ENCODE data around the gene SEMA6B. TPM values are rescaled to one million over a fixed set of nuclear protein-coding genes. Genes with fewer than 3 reads are reported as not detected.
A peak's percentile ranks its signal among the peaks of the same experiment; 100 is the strongest.
"Not testable (repeated sequence)": the region's sequence is repeated elsewhere in the genome, so short reads cannot be mapped to it uniquely, and the experiment has no call there.

Gene SEMA6B
- total RNA-seq, 1 donor = 6.0 TPM

DNA sequence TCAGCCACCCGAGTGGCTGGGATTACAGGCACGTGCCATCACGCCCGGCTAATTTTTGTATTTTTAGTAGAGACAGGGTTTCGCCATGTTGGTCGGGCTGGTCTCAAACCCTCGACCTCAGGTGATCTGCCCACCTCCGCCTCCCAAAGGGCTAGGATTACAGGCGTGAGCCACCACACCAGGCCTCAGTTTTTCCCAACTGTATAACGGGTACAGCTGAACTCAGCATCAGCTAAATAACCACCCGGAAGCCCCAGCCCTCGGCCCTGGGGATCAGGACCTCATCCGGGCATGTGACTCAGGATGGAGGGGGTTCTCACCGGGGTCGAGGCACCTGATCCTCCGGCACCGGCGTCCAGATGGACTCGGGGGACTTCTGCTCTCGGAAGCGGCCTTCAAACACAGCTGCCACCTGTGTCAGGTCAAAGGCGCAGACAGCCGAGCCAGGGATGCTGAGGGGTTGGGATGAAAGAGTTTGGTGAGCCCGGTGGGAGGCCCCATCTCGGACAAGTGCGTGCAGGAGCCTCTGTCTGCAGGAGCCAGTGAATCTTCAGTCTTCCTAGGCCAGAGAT is 8.9 kb downstream of the SEMA6B start:
- Histone ChIP-seq H3K27me3 (ENCODE audit: insufficient read depth, low read length) (no peaks in the 10 kb centered on the region), H3K4me1 (ENCODE audit: insufficient read depth, low read length) (peaks cover 6% of the 10 kb centered on the region), H3K9me3 (ENCODE audit: low read depth, low read length) (no peaks in the 10 kb centered on the region), H3K4me3 (ENCODE audit: low read length) (no peak overlapping the region)

GRCh38 chr19:4550018-4550417 is 9.5 kb downstream of the SEMA6B start:
- H3K4me1 ChIP-seq (ENCODE audit: insufficient read depth, low read length) = peaks cover 6% of the 10 kb centered on the region
- H3K9me3 ChIP-seq (ENCODE audit: low read depth, low read length) = no peaks in the 10 kb centered on the region
- H3K27me3 ChIP-seq (ENCODE audit: insufficient read depth, low read length) = no peaks in the 10 kb centered on the region
- H3K4me3 ChIP-seq (ENCODE audit: low read length) = no peak overlapping the region

- Histone ChIP-seq H3K27me3 (ENCODE audit: insufficient read depth, low read length) (no peaks in the 10 kb centered on the region), H3K9me3 (ENCODE audit: low read depth, low read length) (no peaks in the 10 kb centered on the region), H3K4me1 (ENCODE audit: insufficient read depth, low read length) (peaks cover 6% of the 10 kb centered on the region), H3K4me3 (ENCODE audit: low read length) (no peak overlapping the region)
Measured at GRCh38 chr19:4548238-4548584, 11.3 kb downstream of the SEMA6B start.

- H3K9me3 ChIP-seq (ENCODE audit: low read depth, low read length) = no peaks in the 10 kb centered on the region
- no peaks in the 10 kb centered on the region for H3K27me3 ChIP-seq (ENCODE audit: insufficient read depth, low read length)
- peaks cover 10% of the 10 kb centered on the region for H3K4me1 ChIP-seq (ENCODE audit: insufficient read depth, low read length)
- no peak overlapping the region for H3K4me3 ChIP-seq (ENCODE audit: low read length)
Measured at GRCh38 chr19:4547303-4548237, 11.9 kb downstream of the SEMA6B start.

GRCh38 chr19:4543842-4544647 is 15.4 kb downstream of the SEMA6B start:
- Histone ChIP-seq H3K9me3 (ENCODE audit: low read depth, low read length) (no peaks in the 10 kb centered on the region), H3K4me3 (ENCODE audit: low read length) (peak overlapping the region; percentile 36), H3K4me1 (ENCODE audit: insufficient read depth, low read length) (peaks cover 44% of the 10 kb centered on the region), H3K27me3 (ENCODE audit: insufficient read depth, low read length) (no peaks in the 10 kb centered on the region)

GRCh38 chr19:4542896-4543841 is 16.3 kb downstream of the SEMA6B start:
- Histone ChIP-seq H3K27me3 (ENCODE audit: insufficient read depth, low read length) (no peaks in the 10 kb centered on the region), H3K4me1 (ENCODE audit: insufficient read depth, low read length) (peaks cover 53% of the 10 kb centered on the region), H3K9me3 (ENCODE audit: low read depth, low read length) (no peaks in the 10 kb centered on the region), H3K4me3 (ENCODE audit: low read length) (peak overlapping the region; percentile 36)

DNA sequence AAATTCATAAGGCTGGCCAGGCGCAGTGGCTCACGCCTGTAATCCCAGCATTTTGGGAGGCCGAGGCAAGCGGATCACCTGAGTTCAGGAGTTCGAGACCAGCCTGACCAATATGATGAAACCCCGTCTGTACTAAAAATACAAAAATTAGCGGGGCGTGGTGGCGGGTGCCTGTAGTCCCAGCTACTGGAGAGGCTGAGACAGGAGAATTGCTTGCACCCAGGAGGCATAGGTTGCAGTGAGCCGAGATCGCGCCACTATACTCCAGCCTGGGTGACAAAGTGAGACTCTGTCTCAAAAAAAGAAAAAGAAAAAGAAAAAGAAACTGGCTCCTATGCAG is 17.7 kb downstream of the SEMA6B start:
- H3K9me3 ChIP-seq (ENCODE audit: low read depth, low read length); H3K27me3 ChIP-seq (ENCODE audit: insufficient read depth, low read length); H3K4me3 ChIP-seq (ENCODE audit: low read length): not testable (repeated sequence)
- H3K4me1 ChIP-seq (ENCODE audit: insufficient read depth, low read length) = peaks cover 52% of the 10 kb centered on the region

DNA sequence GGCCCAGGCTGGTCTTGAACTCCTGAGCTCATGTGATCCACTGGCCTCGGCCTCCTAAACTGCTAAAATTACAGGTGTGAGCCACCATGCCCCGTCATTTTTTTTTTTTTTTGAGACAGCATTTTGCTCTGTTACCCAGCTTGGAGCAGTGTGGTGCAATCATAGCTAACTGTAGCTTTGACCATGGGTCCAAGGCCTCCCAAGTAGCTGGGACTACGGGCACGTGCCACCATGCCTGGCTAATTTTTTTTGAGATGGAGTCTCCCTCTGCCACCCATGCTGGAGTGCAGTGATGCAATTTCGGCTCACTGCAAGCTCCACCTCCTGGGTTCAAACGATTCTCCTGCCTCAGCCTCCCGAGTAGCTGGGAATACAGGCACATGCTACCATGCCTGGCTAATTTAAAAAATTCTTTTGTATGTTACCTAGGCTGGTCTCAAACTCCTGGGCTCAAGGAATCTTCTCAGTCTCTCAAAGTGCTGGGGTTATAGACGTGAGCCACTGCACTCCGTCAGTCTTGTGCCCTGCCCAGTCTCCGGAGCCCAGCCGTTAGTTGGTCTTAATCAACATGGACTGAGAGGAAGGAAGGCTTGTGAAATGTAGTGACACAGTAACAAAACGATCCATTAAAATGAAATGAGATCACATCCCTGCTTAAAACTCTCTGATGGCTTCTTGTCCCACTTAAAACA is 18.2 kb downstream of the SEMA6B start:
- Histone ChIP-seq H3K4me3 (ENCODE audit: low read length) (no peak overlapping the region), H3K9me3 (ENCODE audit: low read depth, low read length) (no peaks in the 10 kb centered on the region), H3K4me1 (ENCODE audit: insufficient read depth, low read length) (peaks cover 57% of the 10 kb centered on the region), H3K27me3 (ENCODE audit: insufficient read depth, low read length) (no peaks in the 10 kb centered on the region)

DNA sequence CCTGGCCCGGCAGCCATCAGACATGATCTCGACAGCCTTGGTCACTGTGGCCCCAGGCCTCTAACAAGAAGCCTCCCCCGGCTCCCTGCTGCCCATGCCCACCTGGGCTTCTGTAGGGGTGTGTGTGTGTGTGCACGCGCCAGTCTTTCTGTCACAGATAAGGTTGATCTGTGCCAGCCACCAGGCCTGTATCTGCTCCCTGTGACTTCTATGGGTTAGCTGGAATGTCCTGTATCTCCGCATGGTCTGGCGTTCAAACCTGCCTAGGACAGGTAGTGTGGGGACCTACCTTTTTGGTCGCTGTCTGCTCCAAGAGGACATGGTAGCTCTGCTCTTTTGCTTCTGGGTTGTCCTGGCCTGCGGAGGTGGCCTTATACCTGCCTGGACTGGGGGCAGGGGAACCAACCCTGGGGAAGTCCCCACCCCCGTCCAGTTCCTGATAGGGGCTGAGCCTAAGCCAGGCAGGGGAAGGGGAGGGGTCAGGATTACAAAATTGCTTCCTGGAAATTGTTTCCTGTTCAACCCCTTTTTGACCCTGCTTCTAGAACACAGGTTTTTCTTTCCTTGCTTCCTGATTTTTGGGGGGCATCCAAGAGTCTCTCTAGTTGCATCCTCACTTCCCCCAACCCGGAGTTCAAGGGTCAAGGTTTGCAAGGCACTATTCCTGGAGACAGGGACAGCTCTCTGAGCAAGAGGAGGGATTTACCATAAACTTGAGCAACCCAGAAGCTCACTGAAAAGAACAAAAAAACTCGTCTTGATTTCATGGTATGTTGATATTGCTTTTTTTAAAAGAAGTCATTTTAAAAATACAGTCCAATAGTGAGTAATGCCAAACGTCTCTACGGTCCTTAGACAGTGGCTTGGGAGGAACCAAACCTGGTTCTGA is 19.5 kb downstream of the SEMA6B start, which contains the start of gene LRG1:
Gene LRG1, minus strand, starts transcription at position 344 of the 889 bp plus-strand sequence. Its CDS starts 23 bp downstream, at position 321.
- peak within 1 kb of the TSS; percentile 37 for H3K4me3 ChIP-seq (ENCODE audit: low read length)
- H3K9me3 ChIP-seq (ENCODE audit: low read depth, low read length) = no peaks in the 10 kb centered on the region
- H3K27me3 ChIP-seq (ENCODE audit: insufficient read depth, low read length) = no peaks in the 10 kb centered on the region
- peaks cover 67% of the 10 kb centered on the region for H3K4me1 ChIP-seq (ENCODE audit: insufficient read depth, low read length)

DNA sequence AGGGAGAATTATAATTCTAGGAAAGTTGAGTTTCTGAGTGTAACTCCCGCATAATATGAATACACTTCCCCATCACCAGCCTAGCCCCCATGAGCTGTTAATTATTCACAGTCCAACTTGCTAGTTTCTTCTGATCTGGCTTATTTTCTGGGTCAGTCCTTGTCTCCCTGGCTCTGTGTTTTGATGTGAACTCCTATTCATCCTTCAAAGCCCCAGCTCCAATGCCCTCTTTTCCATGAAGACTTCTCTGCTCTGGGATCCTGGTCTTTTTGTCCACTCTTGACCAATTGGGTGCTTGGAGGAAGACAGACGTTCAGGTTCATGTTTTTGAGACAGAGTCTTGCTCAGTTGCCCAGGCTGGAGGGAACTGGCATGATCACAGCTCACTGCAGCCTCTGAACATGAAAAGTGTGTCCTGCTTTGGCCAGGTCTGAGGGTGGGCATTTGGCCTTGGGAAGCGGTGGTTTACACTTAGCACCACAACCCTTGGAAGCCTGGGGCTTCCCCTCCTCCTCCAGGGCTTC is 20.3 kb downstream of the SEMA6B start:
- H3K4me1 ChIP-seq (ENCODE audit: insufficient read depth, low read length) = peaks cover 67% of the 10 kb centered on the region
- H3K4me3 ChIP-seq (ENCODE audit: low read length) = peak overlapping the region; percentile 37
- no peaks in the 10 kb centered on the region for H3K9me3 ChIP-seq (ENCODE audit: low read depth, low read length)
- no peaks in the 10 kb centered on the region for H3K27me3 ChIP-seq (ENCODE audit: insufficient read depth, low read length)

GRCh38 chr19:4538601-4538954 is 20.9 kb downstream of the SEMA6B start:
- Histone ChIP-seq H3K4me1 (ENCODE audit: insufficient read depth, low read length) (peaks cover 67% of the 10 kb centered on the region), H3K4me3 (ENCODE audit: low read length) (peak overlapping the region; percentile 37), H3K27me3 (ENCODE audit: insufficient read depth, low read length) (no peaks in the 10 kb centered on the region)

DNA sequence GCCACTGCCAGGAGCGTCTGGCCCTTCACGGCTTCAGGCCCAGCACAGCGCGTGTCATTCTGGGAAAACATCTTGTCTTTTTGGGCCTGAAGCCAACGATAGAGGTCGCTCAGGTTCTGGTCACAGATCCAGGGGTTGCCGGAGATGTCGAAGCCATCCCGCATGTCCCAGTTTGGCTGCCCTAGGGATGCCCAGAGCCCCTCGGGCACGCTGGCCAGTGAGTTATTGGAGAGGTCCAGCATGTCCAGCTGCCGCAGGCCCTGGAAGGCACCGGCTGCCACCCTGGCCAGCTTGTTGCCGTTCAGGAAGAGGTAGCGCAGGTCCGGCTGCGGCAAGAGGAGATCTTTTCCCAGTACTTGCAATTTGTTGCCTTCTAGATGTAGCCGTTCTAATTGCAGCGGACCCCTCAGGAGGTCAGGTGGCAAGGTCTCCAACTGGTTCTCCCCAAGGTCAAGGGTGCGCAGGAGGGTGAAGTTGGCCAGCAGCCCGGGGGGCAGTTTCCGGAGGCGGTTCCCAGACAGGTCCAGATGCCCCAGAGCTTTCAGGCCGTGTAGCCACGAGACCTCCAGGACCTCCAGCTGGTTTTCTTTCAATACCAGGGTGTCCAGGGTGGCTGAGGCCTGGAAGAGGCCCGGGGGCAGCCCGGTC is 21.4 kb downstream of the SEMA6B start:
- H3K27me3 ChIP-seq (ENCODE audit: insufficient read depth, low read length) = no peaks in the 10 kb centered on the region
- H3K4me3 ChIP-seq (ENCODE audit: low read length) = no peak overlapping the region
- H3K9me3 ChIP-seq (ENCODE audit: low read depth, low read length) = no peaks in the 10 kb centered on the region
- H3K4me1 ChIP-seq (ENCODE audit: insufficient read depth, low read length) = peaks cover 67% of the 10 kb centered on the region

More at GRCh38 chr19:4538601-4538954, 20.9 kb downstream of the SEMA6B start:
- no peaks in the 10 kb centered on the region for H3K9me3 ChIP-seq (ENCODE audit: low read depth, low read length)

DNA sequence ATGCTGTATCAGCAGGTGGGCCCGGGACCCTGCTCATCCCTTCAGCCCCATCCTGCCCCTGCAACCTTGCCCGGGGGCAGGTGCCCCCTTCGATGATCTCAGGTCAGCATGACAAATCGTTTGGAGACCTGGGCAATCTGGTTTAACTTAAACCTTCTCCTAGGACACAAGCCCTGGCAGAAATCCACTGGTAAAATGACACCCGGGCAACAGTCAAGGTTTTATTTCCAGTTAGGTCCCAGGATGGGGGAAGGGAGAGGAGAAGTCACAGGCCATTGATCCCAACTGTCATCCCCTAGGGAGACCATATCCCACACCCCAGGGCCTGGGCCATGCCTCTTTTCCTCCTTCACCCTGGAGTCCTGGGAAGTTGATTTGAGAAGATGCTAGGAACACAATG is 22.7 kb downstream of the SEMA6B start:
- no peak overlapping the region for H3K4me3 ChIP-seq (ENCODE audit: low read length)
- no peaks in the 10 kb centered on the region for H3K9me3 ChIP-seq (ENCODE audit: low read depth, low read length)
- no peaks in the 10 kb centered on the region for H3K27me3 ChIP-seq (ENCODE audit: insufficient read depth, low read length)
- H3K4me1 ChIP-seq (ENCODE audit: insufficient read depth, low read length) = peaks cover 56% of the 10 kb centered on the region
